HepG2 (cell line): ENCODE measurements around the gene EPC2. TPM values are rescaled to one million over a fixed set of nuclear protein-coding genes. Genes with fewer than 3 reads are reported as not detected.

ENCODE experiments used
- ATAC-seq: fragments of 200-7000 bp; cut with Tn5 transposase; 3 replicates; pipeline ENCODE4 v1.9.1; 2020; ENCODE audit warnings: mild to moderate bottlenecking, moderate library complexity
- BruUV-seq: library from RNA; stranded (reverse); fragments of 400-500 nt; replicated peaks from 2 replicates; lab custom pipeline; 2021; lab: Mats Ljungman, UMichigan
- CTCF ChIA-PET: fragments of 300-600 bp; formaldehyde crosslinking; extraction: SDS; loops from one replicate; lab custom pipeline; 2021; ENCODE audit warnings: low total read pairs, inconsistent platforms, low intra/inter-chr PET ratio; lab: Yijun Ruan, JAX
- POLR2A ChIA-PET: fragments of 350-600 bp; sonication (Branson Sonifier 250); formaldehyde crosslinking; loops from one replicate; lab custom pipeline; 2020; ENCODE audit warnings: antibody characterized with exemption, inconsistent platforms; lab: Yijun Ruan, JAX
- DNase-seq: peaks from one replicate; pipeline ENCODE4 v3.0.0-alpha.2; 2015; ENCODE audit warnings: low spot score
- FAIRE-seq: peaks from 3 replicates; lab custom pipeline; 2011; peaks lifted over from hg19 to GRCh38; lab: Jason Lieb, UNC
- H2AFZ ChIP-seq: one replicate; pipeline ENCODE4 v1.6.1; 2011; ENCODE audit warnings: low read length, inconsistent platforms
- H3K27ac ChIP-seq: fragments of 300-600 bp; 3 replicates; pipeline ENCODE4 v1.8.0; 2011; ENCODE audit warnings: mixed run types, mild to moderate bottlenecking, mixed read lengths, low read length, inconsistent platforms; ENCODE audit not compliant: insufficient read depth; ENCODE audit errors: extremely low read length
- H3K27me3 ChIP-seq, 2 experiments: fragments of 200-600 bp in 1 of 2; 2 replicates in 1 of 2; 3 replicates in 1 of 2; pipeline versions ENCODE4 v1.6.0 to v1.8.0; 2011; ENCODE audit warnings: low read length in 2 of 2, mild to moderate bottlenecking in 2 of 2, moderate library complexity in 2 of 2, inconsistent platforms in 1 of 2; ENCODE audit not compliant: insufficient read depth in 2 of 2, control insufficient read depth in 1 of 2
- H3K36me3 ChIP-seq, 2 experiments: fragments of 200-600 bp in 1 of 2; replicated peaks in 1 of 2; 2 replicates in 1 of 2; 3 replicates in 1 of 2; pipeline versions ENCODE4 v1.5.1 to v1.8.0; 2011; ENCODE audit warnings: low read length in 2 of 2, inconsistent platforms in 1 of 2; ENCODE audit not compliant: insufficient read depth in 2 of 2, control insufficient read depth in 1 of 2
- H3K4me1 ChIP-seq: 2 replicates; pipeline ENCODE4 v1.5.1; 2012; ENCODE audit warnings: low read length, inconsistent platforms; ENCODE audit not compliant: insufficient read depth
- H3K4me2 ChIP-seq: 2 replicates; pipeline ENCODE4 v1.6.0; 2011; ENCODE audit warnings: low read depth, low read length, inconsistent platforms
- H3K4me3 ChIP-seq, 3 experiments: fragments of 200-600 bp in 1 of 3; sonication (generic), shearing (Covaris generic) in 1 of 3; replicated peaks in 1 of 3; 2 replicates each; pipeline ENCODE4 v1.5.1; 2011 to 2016; ENCODE audit warnings: low read length in 3 of 3, inconsistent platforms in 2 of 3, low read depth in 2 of 3, mild to moderate bottlenecking in 2 of 3, control low read depth in 1 of 3, mixed read lengths in 1 of 3; ENCODE audit not compliant: insufficient read depth in 1 of 3
- H3K79me2 ChIP-seq: one replicate; pipeline ENCODE4 v1.6.1; 2011; ENCODE audit warnings: low read length, inconsistent platforms; ENCODE audit not compliant: insufficient read depth
- H3K9ac ChIP-seq: 2 replicates; pipeline ENCODE4 v1.6.0; 2011; ENCODE audit warnings: mild to moderate bottlenecking, low read depth, low read length, inconsistent platforms; ENCODE audit not compliant: insufficient read depth
- H3K9me3 ChIP-seq: 2 replicates; pipeline ENCODE4 v1.5.1; 2012; ENCODE audit warnings: mild to moderate bottlenecking, low read length
- H4K20me1 ChIP-seq: 2 replicates; pipeline ENCODE4 v1.6.0; 2011; ENCODE audit warnings: inconsistent platforms, mild to moderate bottlenecking, low read length, moderate library complexity; ENCODE audit not compliant: insufficient read depth
- ATAD3A ChIP-seq: sonication (generic); formaldehyde crosslinking; IDR thresholded peaks from 2 replicates; pipeline ENCODE4 v1.4.0; 2020; ENCODE audit warnings: missing genetic modification reagents
- BRCA1 ChIP-seq: sonication (generic); formaldehyde crosslinking; IDR thresholded peaks from 2 replicates; pipeline ENCODE4 v1.4.0; 2020; ENCODE audit warnings: missing genetic modification reagents
- CCAR2 ChIP-seq: fragments of 200-400 bp; formaldehyde crosslinking; optimal IDR thresholded peaks from 2 replicates; pipeline ENCODE3; 2018; ENCODE audit warnings: low read depth, mild to moderate bottlenecking, low read length, moderate library complexity
- EZH2 ChIP-seq: conservative IDR thresholded peaks from 2 replicates; pipeline ENCODE4 v1.6.1; 2012; ENCODE audit warnings: mild to moderate bottlenecking, low read depth, low read length, moderate library complexity
- HDAC2 ChIP-seq: sonication (generic); formaldehyde crosslinking; IDR thresholded peaks from 2 replicates; pipeline ENCODE4 v1.4.0; 2020; ENCODE audit warnings: missing genetic modification reagents
- HNRNPLL ChIP-seq: fragments of 200-400 bp; formaldehyde crosslinking; IDR thresholded peaks from 2 replicates; pipeline ENCODE4 v1.6.1; 2017; ENCODE audit warnings: mild to moderate bottlenecking, low read depth, low read length; ENCODE audit not compliant: poor library complexity, severe bottlenecking
- MAX ChIP-seq: IDR thresholded peaks from 2 replicates; pipeline ENCODE4 v1.6.1; 2012; ENCODE audit warnings: inconsistent platforms
- RFXAP ChIP-seq: sonication (generic); formaldehyde crosslinking; IDR thresholded peaks from 2 replicates; pipeline ENCODE4 v1.4.0; 2020; ENCODE audit warnings: missing genetic modification reagents, borderline replicate concordance
- SMC3 ChIP-seq: IDR thresholded peaks from 2 replicates; pipeline ENCODE4 v1.6.1; 2011; ENCODE audit warnings: low read length, improper control_type of control experiment
- TRAFD1 ChIP-seq: sonication (generic); formaldehyde crosslinking; IDR thresholded peaks from 2 replicates; pipeline ENCODE4 v1.5.1; 2020; ENCODE audit warnings: missing genetic modification reagents, mild to moderate bottlenecking, borderline replicate concordance
- ZMYM4 ChIP-seq: sonication (generic); formaldehyde crosslinking; IDR thresholded peaks from 2 replicates; pipeline ENCODE4 v1.8.1; 2023; ENCODE audit warnings: mild to moderate bottlenecking, missing genetic modification reagents
- ZNF101 ChIP-seq: sonication (generic); formaldehyde crosslinking; IDR thresholded peaks from 2 replicates; pipeline ENCODE4 v1.4.0; 2020; ENCODE audit warnings: mild to moderate bottlenecking, low read depth, missing genetic modification reagents, borderline replicate concordance
- ZNF709 ChIP-seq: sonication (generic); formaldehyde crosslinking; IDR thresholded peaks from 2 replicates; pipeline ENCODE4 v1.5.0; 2020; ENCODE audit warnings: mild to moderate bottlenecking, missing genetic modification reagents
- WGBS: methylation state at CpG from one replicate; pipeline ENCODE4 v1.1.6; 2017; ENCODE audit warnings: low lambda C conversion rate; 5-methylcytosine and 5-hydroxymethylcytosine counted together
- in situ Hi-C: cut with HindIII; loops from 2 replicates; pipeline ENCODE4 v1.10.0; 2017; ENCODE audit warnings: low pct_unique_long_range_greater_than_20kb; ENCODE audit not compliant: extremely low pct_ligation_motif_present
- intact Hi-C: fragments of 100-400 bp; cut with micrococcal nuclease; formaldehyde crosslinking; loops from one replicate; pipeline ENCODE4 v1.10.0; 2022; ENCODE audit not compliant: unreplicated experiment
- polyA plus RNA-seq, 8 experiments: library from polyadenylated mRNA; depleted of rRNA in 3 of 8; stranded (reverse) in 7 of 8; unstranded in 1 of 8; fragments of >200 nt; fragmentation: Illumina TruSeq in 4 of 8; extraction: Trizol in 4 of 8; gene quantifications; 2 replicates each; pipeline versions ENCODE4 v1.2.1 to v1.2.3, GENCODE V29; 2011 to 2016; ENCODE audit warnings: low read depth in 4 of 8, missing spikeins in 1 of 8, mixed read lengths in 1 of 8; ENCODE audit not compliant: insufficient read depth in 1 of 8
- total RNA-seq, 5 experiments: library from RNA; depleted of rRNA; stranded (reverse); fragments of >200 nt; fragmentation: Illumina TruSeq; extraction: Trizol; gene quantifications; 2 replicates each; pipeline ENCODE4 v1.2.3, GENCODE V29; 2016; ENCODE audit warnings: low read depth in 1 of 5
- TF ChIP-seq, protein P1 (sequence below): sonication (generic); formaldehyde crosslinking; IDR thresholded peaks from 2 replicates; pipeline ENCODE4 v1.4.0; 2020; ENCODE audit warnings: missing genetic modification reagents
- TF ChIP-seq, protein P2 (sequence below): sonication (generic); formaldehyde crosslinking; IDR thresholded peaks from 2 replicates; pipeline ENCODE4 v1.4.0; 2020; ENCODE audit warnings: missing genetic modification reagents, borderline replicate concordance

The EPC2 gene
- total and polyA plus RNA-seq, 2 of the 13 experiments (the other 11 are each of a cell fraction or from before 2014, with no cell fraction given), result 20.5 to 22.0 TPM

DNA sequence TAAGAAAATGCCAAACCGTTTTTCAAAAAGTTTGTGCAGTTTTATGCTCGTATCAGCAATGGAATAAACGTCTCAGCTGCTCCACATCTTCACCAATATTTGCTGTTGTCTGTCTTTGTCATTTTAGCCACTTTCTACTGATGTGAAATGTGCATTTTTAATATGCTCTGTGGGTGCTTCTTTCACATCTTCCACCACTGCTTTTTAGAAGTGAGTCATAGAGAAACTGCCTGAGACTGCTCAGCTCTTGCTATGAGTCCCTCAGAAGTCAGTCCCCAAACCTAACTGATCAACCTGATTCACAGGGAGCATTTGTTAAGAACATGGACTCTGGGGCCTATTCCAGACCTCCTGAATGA is 41.0 kb upstream of the EPC2 start:
- in situ Hi-C loops (no loop called here), intact Hi-C loops (no loop called here)
- POLR2A ChIA-PET, result no interaction called here
- CTCF ChIA-PET, result no interaction called here
- no peaks in the 10 kb centered on the region for H3K4me1 ChIP-seq
- WGBS, result 4% methylated on average over 3 of the region's 3 CpGs
- no peak overlapping the region for H3K4me2 ChIP-seq
- no peak overlapping the region for H3K27ac ChIP-seq
- FAIRE-seq, result no peak
- DNase-seq, result no peak
- H3K36me3 ChIP-seq, result no peaks in the 10 kb centered on the region
- BruUV-seq, result no TSS peak
- no peak overlapping the region for H3K4me3 ChIP-seq
- no peaks in the 10 kb centered on the region for H3K79me2 ChIP-seq
- H3K27me3 ChIP-seq, result peaks cover 0 to 16% of the 10 kb centered on the region in 2 experiments; a peak in 3 of 5 replicates
- H4K20me1 ChIP-seq, result no peaks in the 10 kb centered on the region
- H3K9ac ChIP-seq, result no peak overlapping the region
- H2AFZ ChIP-seq, result no peak overlapping the region
- no peaks in the 10 kb centered on the region for H3K9me3 ChIP-seq
- no peak for ATAC-seq
- TF ChIP-seq ZNF709 (CRISPR knock-in tag) (no peak), SMC3 (no peak), EZH2 (no peak), HNRNPLL (no peak), BRCA1 (CRISPR knock-in tag) (no peak), ATAD3A (CRISPR knock-in tag) (no peak), TRAFD1 (CRISPR knock-in tag) (no peak), ZMYM4 (no peak), MAX (no peak), CCAR2 (no peak), RFXAP (CRISPR knock-in tag) (no peak), ZNF101 (CRISPR knock-in tag) (no peak), HDAC2 (CRISPR knock-in tag) (no peak)
- TF ChIP-seq, protein P1, sequence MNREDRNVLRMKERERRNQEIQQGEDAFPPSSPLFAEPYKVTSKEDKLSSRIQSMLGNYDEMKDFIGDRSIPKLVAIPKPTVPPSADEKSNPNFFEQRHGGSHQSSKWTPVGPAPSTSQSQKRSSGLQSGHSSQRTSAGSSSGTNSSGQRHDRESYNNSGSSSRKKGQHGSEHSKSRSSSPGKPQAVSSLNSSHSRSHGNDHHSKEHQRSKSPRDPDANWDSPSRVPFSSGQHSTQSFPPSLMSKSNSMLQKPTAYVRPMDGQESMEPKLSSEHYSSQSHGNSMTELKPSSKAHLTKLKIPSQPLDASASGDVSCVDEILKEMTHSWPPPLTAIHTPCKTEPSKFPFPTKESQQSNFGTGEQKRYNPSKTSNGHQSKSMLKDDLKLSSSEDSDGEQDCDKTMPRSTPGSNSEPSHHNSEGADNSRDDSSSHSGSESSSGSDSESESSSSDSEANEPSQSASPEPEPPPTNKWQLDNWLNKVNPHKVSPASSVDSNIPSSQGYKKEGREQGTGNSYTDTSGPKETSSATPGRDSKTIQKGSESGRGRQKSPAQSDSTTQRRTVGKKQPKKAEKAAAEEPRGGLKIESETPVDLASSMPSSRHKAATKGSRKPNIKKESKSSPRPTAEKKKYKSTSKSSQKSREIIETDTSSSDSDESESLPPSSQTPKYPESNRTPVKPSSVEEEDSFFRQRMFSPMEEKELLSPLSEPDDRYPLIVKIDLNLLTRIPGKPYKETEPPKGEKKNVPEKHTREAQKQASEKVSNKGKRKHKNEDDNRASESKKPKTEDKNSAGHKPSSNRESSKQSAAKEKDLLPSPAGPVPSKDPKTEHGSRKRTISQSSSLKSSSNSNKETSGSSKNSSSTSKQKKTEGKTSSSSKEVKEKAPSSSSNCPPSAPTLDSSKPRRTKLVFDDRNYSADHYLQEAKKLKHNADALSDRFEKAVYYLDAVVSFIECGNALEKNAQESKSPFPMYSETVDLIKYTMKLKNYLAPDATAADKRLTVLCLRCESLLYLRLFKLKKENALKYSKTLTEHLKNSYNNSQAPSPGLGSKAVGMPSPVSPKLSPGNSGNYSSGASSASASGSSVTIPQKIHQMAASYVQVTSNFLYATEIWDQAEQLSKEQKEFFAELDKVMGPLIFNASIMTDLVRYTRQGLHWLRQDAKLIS (CRISPR knock-in tag), result no peak
- TF ChIP-seq, protein P2, sequence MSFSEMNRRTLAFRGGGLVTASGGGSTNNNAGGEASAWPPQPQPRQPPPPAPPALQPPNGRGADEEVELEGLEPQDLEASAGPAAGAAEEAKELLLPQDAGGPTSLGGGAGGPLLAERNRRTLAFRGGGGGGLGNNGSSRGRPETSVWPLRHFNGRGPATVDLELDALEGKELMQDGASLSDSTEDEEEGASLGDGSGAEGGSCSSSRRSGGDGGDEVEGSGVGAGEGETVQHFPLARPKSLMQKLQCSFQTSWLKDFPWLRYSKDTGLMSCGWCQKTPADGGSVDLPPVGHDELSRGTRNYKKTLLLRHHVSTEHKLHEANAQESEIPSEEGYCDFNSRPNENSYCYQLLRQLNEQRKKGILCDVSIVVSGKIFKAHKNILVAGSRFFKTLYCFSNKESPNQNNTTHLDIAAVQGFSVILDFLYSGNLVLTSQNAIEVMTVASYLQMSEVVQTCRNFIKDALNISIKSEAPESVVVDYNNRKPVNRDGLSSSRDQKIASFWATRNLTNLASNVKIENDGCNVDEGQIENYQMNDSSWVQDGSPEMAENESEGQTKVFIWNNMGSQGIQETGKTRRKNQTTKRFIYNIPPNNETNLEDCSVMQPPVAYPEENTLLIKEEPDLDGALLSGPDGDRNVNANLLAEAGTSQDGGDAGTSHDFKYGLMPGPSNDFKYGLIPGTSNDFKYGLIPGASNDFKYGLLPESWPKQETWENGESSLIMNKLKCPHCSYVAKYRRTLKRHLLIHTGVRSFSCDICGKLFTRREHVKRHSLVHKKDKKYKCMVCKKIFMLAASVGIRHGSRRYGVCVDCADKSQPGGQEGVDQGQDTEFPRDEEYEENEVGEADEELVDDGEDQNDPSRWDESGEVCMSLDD, result no peak
